Measurements from ENCODE around the gene PNMT. TPM values are rescaled to one million over a fixed set of nuclear protein-coding genes. Genes with fewer than 3 reads are reported as not detected.
A peak's percentile ranks its signal among the peaks of the same experiment; 100 is the strongest.

PNMT gene
- total RNA-seq, 1 donor = not detected

DNA sequence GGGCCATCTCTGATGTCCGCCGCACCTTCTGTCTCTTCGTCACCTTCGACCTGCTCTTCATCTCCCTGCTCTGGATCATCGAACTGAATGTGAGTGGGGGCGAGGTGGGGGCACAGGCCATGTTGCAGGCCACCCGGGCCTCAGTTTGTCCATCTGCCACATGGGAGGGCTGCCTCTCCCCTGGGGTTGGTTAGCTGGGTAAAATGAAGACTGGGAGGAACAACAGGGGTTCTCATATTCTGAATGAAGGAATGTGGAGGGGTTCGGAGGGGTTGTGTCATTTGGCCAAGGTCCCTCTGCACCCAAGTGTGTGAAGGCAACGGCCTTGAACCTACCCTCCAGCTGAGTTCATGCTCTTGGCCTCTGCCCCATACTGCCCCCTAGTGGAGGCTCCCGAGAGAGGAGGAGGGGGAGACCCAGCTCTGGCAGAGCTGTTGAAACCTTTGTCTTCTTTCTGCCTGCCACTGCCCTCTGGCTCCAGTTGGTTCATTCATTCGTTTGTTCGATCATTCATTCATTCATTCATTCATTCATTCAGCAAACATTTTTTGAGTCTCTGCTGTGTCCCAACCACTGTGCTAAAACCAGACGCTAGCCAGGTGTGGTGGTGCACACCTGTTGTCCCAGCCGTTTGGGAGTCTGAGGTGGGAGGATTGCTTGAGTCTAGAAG is 14.5 kb upstream of the PNMT start:
- DNase-seq (ENCODE audit: low read depth) = peak; percentile 36
- TF ChIP-seq, protein P1, sequence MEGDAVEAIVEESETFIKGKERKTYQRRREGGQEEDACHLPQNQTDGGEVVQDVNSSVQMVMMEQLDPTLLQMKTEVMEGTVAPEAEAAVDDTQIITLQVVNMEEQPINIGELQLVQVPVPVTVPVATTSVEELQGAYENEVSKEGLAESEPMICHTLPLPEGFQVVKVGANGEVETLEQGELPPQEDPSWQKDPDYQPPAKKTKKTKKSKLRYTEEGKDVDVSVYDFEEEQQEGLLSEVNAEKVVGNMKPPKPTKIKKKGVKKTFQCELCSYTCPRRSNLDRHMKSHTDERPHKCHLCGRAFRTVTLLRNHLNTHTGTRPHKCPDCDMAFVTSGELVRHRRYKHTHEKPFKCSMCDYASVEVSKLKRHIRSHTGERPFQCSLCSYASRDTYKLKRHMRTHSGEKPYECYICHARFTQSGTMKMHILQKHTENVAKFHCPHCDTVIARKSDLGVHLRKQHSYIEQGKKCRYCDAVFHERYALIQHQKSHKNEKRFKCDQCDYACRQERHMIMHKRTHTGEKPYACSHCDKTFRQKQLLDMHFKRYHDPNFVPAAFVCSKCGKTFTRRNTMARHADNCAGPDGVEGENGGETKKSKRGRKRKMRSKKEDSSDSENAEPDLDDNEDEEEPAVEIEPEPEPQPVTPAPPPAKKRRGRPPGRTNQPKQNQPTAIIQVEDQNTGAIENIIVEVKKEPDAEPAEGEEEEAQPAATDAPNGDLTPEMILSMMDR (IDR thresholded peaks at IDR 0.05; ENCODE audit: insufficient read depth, low read length) = peak; percentile 90
- no peak overlapping the region for H3K4me3 ChIP-seq (ENCODE audit: low read depth, low read length)

DNA sequence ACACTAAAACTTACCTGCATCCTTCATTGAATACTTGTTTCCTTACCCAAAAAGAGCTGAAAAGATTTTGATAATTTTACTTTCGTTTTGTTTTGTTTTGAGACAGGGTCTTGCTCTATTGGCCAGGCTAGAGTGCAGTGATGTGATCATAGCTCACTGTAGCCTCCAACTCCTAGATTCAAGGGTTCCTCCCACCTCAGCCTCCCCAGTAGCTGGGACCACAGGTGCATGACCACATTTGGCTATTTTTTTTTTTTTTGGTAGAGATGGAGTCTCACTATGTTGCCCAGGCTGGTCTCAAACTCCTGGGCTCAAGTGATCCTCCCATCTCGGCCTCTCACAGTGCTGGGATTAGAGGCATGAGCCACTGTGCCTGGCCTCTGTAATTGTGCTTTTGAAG is 13.1 kb upstream of the PNMT start:
- TF ChIP-seq, protein P1 (IDR thresholded peaks at IDR 0.05; ENCODE audit: insufficient read depth, low read length) = no peak
- no peak overlapping the region for H3K4me3 ChIP-seq (ENCODE audit: low read depth, low read length)
- DNase-seq (ENCODE audit: low read depth) = no peak

DNA sequence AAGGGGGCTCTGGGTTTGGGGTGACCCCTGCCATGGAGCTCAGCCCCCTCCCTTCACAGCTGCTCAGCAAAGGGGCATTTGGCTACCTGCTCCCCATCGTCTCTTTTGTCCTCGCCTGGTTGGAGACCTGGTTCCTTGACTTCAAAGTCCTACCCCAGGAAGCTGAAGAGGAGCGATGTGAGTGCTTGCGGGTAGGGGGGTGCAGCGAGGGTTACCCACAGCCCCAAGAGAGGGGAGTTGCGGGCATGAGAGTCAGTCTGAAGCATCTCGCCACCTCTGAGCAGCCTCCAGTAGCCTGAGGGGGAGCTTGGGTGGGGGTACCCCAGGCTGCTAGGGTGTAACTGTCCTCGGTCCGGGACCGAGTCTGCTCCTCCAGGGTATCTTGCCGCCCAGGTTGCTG is 9.9 kb upstream of the PNMT start:
- H3K4me3 ChIP-seq (ENCODE audit: low read depth, low read length) = no peak overlapping the region
- DNase-seq (ENCODE audit: low read depth) = no peak
- TF ChIP-seq, protein P1 (IDR thresholded peaks at IDR 0.05; ENCODE audit: insufficient read depth, low read length) = no peak

DNA sequence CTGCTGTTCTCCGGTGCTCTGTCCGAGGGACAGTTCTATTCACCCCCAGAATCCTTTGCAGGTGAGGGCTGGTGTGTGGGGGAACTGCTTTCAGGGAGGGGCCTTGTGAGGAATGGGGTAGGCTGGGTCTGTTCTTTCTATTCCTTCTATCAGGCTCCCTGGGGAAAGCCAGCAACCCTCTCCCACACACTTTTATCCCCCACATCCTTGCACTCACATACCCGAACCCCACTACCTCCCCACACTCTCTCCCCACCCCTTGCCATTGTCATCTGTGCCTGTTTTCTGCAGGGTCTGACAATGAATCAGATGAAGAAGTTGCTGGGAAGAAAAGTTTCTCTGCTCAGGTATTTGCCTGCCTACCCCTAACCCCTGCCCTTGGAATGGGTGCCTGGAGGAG is 9.5 kb upstream of the PNMT start:
- no peak overlapping the region for H3K4me3 ChIP-seq (ENCODE audit: low read depth, low read length)
- no peak for DNase-seq (ENCODE audit: low read depth)
- TF ChIP-seq, protein P1 (IDR thresholded peaks at IDR 0.05; ENCODE audit: insufficient read depth, low read length) = no peak

DNA sequence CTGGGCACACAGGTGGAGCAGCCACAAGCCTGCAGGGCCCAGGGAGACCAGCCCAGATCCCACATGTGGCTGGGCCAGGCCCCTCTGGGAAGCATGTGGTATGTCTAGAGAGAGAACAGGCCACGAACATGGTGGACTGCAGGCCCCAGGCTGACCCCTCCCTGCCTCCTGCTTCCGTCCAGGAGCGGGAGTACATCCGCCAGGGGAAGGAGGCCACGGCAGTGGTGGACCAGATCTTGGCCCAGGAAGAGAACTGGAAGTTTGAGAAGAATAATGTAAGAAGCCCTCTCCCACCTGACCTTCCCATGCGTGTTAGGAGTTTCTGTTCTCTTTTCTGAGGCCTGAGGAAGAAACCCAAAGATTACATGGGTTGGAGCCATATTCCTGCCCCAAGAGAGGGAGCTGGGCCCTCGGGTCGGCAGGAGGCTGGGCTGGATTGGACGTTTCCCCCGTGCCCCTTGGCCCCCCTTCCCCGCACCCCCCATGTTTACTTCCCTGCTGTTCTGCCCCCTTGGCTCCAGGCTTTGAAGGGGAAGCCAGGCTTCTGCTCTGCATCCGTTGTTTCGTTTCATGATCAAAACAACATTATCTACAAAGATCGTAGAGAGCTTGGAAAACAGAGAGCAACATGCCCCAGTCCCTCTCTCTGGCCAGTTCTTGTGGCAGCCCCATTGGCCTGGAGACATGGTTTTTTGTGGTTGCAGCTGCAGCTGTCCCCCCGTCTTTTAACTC is 8.8 kb upstream of the PNMT start:
- DNase-seq (ENCODE audit: low read depth) = no peak
- H3K4me3 ChIP-seq (ENCODE audit: low read depth, low read length) = no peak overlapping the region
- TF ChIP-seq, protein P1 (IDR thresholded peaks at IDR 0.05; ENCODE audit: insufficient read depth, low read length) = no peak

DNA sequence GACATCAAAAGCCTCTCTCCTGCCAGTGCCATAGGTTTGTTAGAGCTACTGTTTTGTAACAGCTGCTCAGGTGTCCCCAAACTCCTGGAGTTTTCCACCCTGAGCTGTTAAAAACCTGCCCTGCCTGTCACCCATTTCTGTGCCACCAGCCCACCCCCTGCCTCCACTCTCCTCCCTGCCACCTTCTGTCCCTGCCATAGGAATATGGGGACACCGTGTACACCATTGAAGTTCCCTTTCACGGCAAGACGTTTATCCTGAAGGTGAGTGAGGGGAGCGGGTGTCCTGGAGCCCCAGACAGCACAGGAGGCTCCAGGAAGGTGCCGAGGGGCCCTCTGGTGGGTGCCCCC is 8.3 kb upstream of the PNMT start:
- TF ChIP-seq, protein P1 (IDR thresholded peaks at IDR 0.05; ENCODE audit: insufficient read depth, low read length) = no peak
- DNase-seq (ENCODE audit: low read depth) = no peak
- no peak overlapping the region for H3K4me3 ChIP-seq (ENCODE audit: low read depth, low read length)
